Measurements from ENCODE around the gene SHISAL2B.
"Not testable (repeated sequence)": the region's sequence is repeated elsewhere in the genome, so short reads cannot be mapped to it uniquely, and the experiment has no call there.

Gene SHISAL2B

GRCh38 chr5:64690417-64691151 lies at the start of gene SHISAL2B:
TSS of gene SHISAL2B (plus strand) at chr5:64690503. CDS start at chr5:64690624, 121 bp downstream.
- H3K27me3 ChIP-seq (ENCODE audit: control insufficient read depth in 1 of 2, insufficient read depth in 2 of 2, low read length in 2 of 2), result peaks cover 8 to 10% of the 10 kb centered on the region in 2 donors
- H3K9me3 ChIP-seq (ENCODE audit: control insufficient read depth in 2 of 2, low read length in 2 of 2), result no peaks in the 10 kb centered on the region
- H3K27ac ChIP-seq (ENCODE audit: low read length), result no peak within 1 kb of the TSS
- H3K4me3 ChIP-seq (ENCODE audit: low read length in 2 of 2), result peak within 1 kb of the TSS in 1 of 2 donors; percentile 44
- H3K9ac ChIP-seq (ENCODE audit: low read length in 2 of 2), result no peak within 1 kb of the TSS
- no peaks in the 10 kb centered on the region for H3K36me3 ChIP-seq (ENCODE audit: control insufficient read depth in 2 of 2, insufficient read depth in 2 of 2, low read length in 2 of 2)
- peaks cover 8% of the 10 kb centered on the region for H3K4me1 ChIP-seq (ENCODE audit: control insufficient read depth, insufficient read depth, low read length)

GRCh38 chr5:64644831-64645230 lies 45.5 kb upstream of the SHISAL2B start:
- H3K9ac ChIP-seq (ENCODE audit: low read length in 2 of 2), result no peak overlapping the region
- no peaks in the 10 kb centered on the region for H3K9me3 ChIP-seq (ENCODE audit: control insufficient read depth in 2 of 2, low read length in 2 of 2)
- no peak overlapping the region for H3K4me3 ChIP-seq (ENCODE audit: low read length in 2 of 2)
- no peaks in the 10 kb centered on the region for H3K36me3 ChIP-seq (ENCODE audit: control insufficient read depth in 2 of 2, insufficient read depth in 2 of 2, low read length in 2 of 2)
- H3K27ac ChIP-seq (ENCODE audit: low read length), result no peak overlapping the region
- H3K4me1 ChIP-seq (ENCODE audit: control insufficient read depth, insufficient read depth, low read length), result no peaks in the 10 kb centered on the region
- no peaks in the 10 kb centered on the region for H3K27me3 ChIP-seq (ENCODE audit: control insufficient read depth in 1 of 2, insufficient read depth in 2 of 2, low read length in 2 of 2)

- Histone ChIP-seq H3K4me3 (ENCODE audit: low read length in 2 of 2) (no peak overlapping the region), H3K27ac (ENCODE audit: low read length) (no peak overlapping the region), H3K9me3 (ENCODE audit: control insufficient read depth in 2 of 2, low read length in 2 of 2) (no peaks in the 10 kb centered on the region), H3K9ac (ENCODE audit: low read length in 2 of 2) (no peak overlapping the region), H3K27me3 (ENCODE audit: control insufficient read depth in 1 of 2, insufficient read depth in 2 of 2, low read length in 2 of 2) (no peaks in the 10 kb centered on the region), H3K4me1 (ENCODE audit: control insufficient read depth, insufficient read depth, low read length) (no peaks in the 10 kb centered on the region), H3K36me3 (ENCODE audit: control insufficient read depth in 2 of 2, insufficient read depth in 2 of 2, low read length in 2 of 2) (no peaks in the 10 kb centered on the region)
Observed at GRCh38 chr5:64646169-64646568, 44.1 kb upstream of the SHISAL2B start.

GRCh38 chr5:64649512-64649911 lies 40.8 kb upstream of the SHISAL2B start:
- Histone ChIP-seq H3K36me3 (ENCODE audit: control insufficient read depth in 2 of 2, insufficient read depth in 2 of 2, low read length in 2 of 2) (no peaks in the 10 kb centered on the region), H3K27ac (ENCODE audit: low read length) (no peak overlapping the region), H3K9ac (ENCODE audit: low read length in 2 of 2) (no peak overlapping the region), H3K9me3 (ENCODE audit: control insufficient read depth in 2 of 2, low read length in 2 of 2) (no peaks in the 10 kb centered on the region), H3K4me1 (ENCODE audit: control insufficient read depth, insufficient read depth, low read length) (no peaks in the 10 kb centered on the region), H3K4me3 (ENCODE audit: low read length in 2 of 2) (no peak overlapping the region), H3K27me3 (ENCODE audit: control insufficient read depth in 1 of 2, insufficient read depth in 2 of 2, low read length in 2 of 2) (no peaks in the 10 kb centered on the region)

DNA sequence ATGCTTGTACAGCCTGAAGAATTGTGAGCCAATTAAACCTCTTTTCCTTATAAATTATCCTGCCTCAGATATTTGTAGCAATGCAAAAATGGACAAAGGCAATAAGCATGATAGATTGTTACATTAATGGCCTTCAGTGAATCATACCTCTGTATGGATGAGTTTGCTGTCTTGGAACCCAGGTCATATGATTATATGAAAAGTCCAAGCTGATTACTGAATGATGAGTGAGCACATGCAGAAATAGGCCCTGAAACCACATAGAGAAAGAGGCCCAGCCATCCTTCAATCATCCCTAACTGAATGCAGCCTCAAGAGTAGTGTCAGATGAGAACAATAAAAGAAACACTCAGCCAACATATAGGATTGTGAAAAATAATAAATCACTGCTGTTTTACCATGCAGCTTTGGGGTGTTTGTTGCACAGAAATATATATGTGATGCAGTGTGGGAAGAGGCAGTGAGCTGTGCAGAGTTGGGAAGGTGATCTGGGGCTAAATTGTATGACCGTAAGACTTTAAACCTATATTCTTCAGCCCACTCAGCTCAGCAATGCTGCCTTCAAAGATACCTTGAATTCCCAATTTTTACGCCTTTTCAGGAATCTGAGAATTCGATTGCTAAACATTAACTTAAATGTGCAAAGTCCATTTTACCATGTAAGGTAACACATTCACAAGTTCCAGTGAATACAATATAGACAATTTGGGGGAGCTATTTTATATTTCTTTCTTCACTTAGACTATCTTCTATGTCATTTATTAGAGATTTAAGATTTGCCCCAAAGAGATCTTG lies 36.3 kb upstream of the SHISAL2B start:
- Histone ChIP-seq H3K4me3 (ENCODE audit: low read length in 2 of 2) (no peak overlapping the region), H3K27ac (ENCODE audit: low read length) (no peak overlapping the region), H3K27me3 (ENCODE audit: control insufficient read depth in 1 of 2, insufficient read depth in 2 of 2, low read length in 2 of 2) (no peaks in the 10 kb centered on the region), H3K9ac (ENCODE audit: low read length in 2 of 2) (no peak overlapping the region), H3K36me3 (ENCODE audit: control insufficient read depth in 2 of 2, insufficient read depth in 2 of 2, low read length in 2 of 2) (no peaks in the 10 kb centered on the region), H3K4me1 (ENCODE audit: control insufficient read depth, insufficient read depth, low read length) (no peaks in the 10 kb centered on the region), H3K9me3 (ENCODE audit: control insufficient read depth in 2 of 2, low read length in 2 of 2) (no peaks in the 10 kb centered on the region)

DNA sequence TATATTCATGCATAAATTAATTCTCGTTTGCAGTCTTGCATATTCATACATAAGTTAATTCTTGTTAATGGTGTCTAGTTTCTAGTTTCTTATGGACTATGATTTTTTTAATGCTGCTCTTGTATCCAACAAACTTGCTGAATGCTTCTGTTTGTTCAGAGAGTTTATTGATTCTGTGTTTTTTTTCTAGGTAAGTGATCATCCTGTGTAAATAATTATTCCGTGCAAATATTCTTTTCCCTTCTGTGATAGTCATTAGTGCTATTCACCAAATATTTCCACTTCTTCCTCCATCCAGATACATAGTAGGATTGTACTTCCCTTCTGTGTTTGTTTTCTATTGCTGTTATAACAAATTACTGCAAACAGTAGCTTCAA lies 35.8 kb upstream of the SHISAL2B start:
- Histone ChIP-seq H3K36me3 (ENCODE audit: control insufficient read depth in 2 of 2, insufficient read depth in 2 of 2, low read length in 2 of 2) (no peaks in the 10 kb centered on the region), H3K27me3 (ENCODE audit: control insufficient read depth in 1 of 2, insufficient read depth in 2 of 2, low read length in 2 of 2) (no peaks in the 10 kb centered on the region), H3K4me3 (ENCODE audit: low read length in 2 of 2) (no peak overlapping the region), H3K27ac (ENCODE audit: low read length) (no peak overlapping the region), H3K4me1 (ENCODE audit: control insufficient read depth, insufficient read depth, low read length) (no peaks in the 10 kb centered on the region), H3K9ac (ENCODE audit: low read length in 2 of 2) (no peak overlapping the region), H3K9me3 (ENCODE audit: control insufficient read depth in 2 of 2, low read length in 2 of 2) (no peaks in the 10 kb centered on the region)

DNA sequence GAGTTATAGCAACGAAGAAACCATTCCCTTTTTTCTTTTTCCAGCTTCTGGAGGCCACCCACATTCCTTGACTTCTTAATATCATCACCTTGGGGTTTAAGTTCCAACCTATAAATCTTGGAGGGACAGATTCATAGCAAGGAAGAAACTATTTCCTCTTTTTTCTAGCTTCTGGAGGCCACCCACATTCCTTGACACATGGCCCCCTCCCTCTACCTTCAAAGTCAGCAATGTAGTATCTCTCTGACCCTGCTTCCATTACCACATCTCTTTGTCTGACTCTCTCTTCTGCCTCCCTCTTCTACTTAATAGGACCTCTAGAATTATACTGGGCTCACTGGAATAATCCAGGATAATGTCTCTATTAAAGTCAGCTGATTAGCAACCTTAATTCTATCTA lies 34.7 kb upstream of the SHISAL2B start:
- Histone ChIP-seq H3K27me3 (ENCODE audit: control insufficient read depth in 1 of 2, insufficient read depth in 2 of 2, low read length in 2 of 2) (no peaks in the 10 kb centered on the region), H3K36me3 (ENCODE audit: control insufficient read depth in 2 of 2, insufficient read depth in 2 of 2, low read length in 2 of 2) (no peaks in the 10 kb centered on the region), H3K27ac (ENCODE audit: low read length) (no peak overlapping the region), H3K4me1 (ENCODE audit: control insufficient read depth, insufficient read depth, low read length) (no peaks in the 10 kb centered on the region), H3K9ac (ENCODE audit: low read length in 2 of 2) (no peak overlapping the region), H3K4me3 (ENCODE audit: low read length in 2 of 2) (no peak overlapping the region), H3K9me3 (ENCODE audit: control insufficient read depth in 2 of 2, low read length in 2 of 2) (no peaks in the 10 kb centered on the region)

DNA sequence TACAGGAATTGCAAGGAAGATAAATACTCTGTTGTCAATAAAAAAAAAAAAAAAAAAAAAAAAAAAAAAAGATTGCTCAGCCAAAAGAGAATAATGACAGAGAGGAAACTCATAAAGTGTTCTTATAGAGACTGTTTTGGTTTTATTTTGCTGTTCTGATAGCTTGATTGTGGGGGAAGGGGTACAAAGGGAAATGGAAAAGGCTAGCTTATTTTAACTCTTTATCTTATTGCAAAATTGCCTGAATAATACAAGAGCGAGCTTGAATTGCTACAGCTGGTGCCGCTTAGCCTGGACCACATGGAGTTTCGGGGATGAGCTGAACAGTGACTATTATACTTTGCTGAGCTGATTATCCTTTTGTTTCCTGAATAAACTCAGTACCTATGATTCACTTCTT lies 31.0 kb upstream of the SHISAL2B start:
- no peak overlapping the region for H3K4me3 ChIP-seq (ENCODE audit: low read length in 2 of 2)
- no peaks in the 10 kb centered on the region for H3K4me1 ChIP-seq (ENCODE audit: control insufficient read depth, insufficient read depth, low read length)
- H3K27ac ChIP-seq (ENCODE audit: low read length), result no peak overlapping the region
- no peaks in the 10 kb centered on the region for H3K27me3 ChIP-seq (ENCODE audit: control insufficient read depth in 1 of 2, insufficient read depth in 2 of 2, low read length in 2 of 2)
- H3K9ac ChIP-seq (ENCODE audit: low read length in 2 of 2), result no peak overlapping the region
- no peaks in the 10 kb centered on the region for H3K36me3 ChIP-seq (ENCODE audit: control insufficient read depth in 2 of 2, insufficient read depth in 2 of 2, low read length in 2 of 2)
- H3K9me3 ChIP-seq (ENCODE audit: control insufficient read depth in 2 of 2, low read length in 2 of 2), result no peaks in the 10 kb centered on the region

DNA sequence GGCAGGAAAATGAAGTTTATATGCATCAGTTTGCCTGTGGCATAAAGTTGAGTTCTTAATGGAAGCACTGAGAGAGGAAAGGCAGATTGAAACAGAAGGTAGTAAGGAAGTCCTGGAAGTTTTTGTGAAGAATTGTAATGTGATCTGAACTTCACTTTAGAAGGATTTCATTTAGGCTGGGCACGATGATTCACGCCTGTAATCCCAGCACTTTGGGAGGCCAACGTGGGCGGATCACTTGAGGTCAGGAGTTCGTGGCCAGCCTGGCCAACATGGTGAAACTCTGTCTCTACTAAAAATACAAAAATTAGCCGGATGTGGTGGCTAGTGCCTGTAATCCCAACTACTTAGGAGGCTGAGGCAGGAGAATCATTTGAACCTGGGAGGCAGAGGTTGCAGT lies 27.1 kb upstream of the SHISAL2B start:
- H3K4me3 ChIP-seq (ENCODE audit: low read length in 2 of 2); H3K4me1 ChIP-seq (ENCODE audit: control insufficient read depth, insufficient read depth, low read length); H3K36me3 ChIP-seq (ENCODE audit: control insufficient read depth in 2 of 2, insufficient read depth in 2 of 2, low read length in 2 of 2); H3K9ac ChIP-seq (ENCODE audit: low read length in 2 of 2); H3K27ac ChIP-seq (ENCODE audit: low read length); H3K27me3 ChIP-seq (ENCODE audit: control insufficient read depth in 1 of 2, insufficient read depth in 2 of 2, low read length in 2 of 2); H3K9me3 ChIP-seq (ENCODE audit: control insufficient read depth in 2 of 2, low read length in 2 of 2): not testable (repeated sequence)

- Histone ChIP-seq H3K36me3 (ENCODE audit: control insufficient read depth in 2 of 2, insufficient read depth in 2 of 2, low read length in 2 of 2) (no peaks in the 10 kb centered on the region), H3K27me3 (ENCODE audit: control insufficient read depth in 1 of 2, insufficient read depth in 2 of 2, low read length in 2 of 2) (no peaks in the 10 kb centered on the region), H3K4me3 (ENCODE audit: low read length in 2 of 2) (no peak overlapping the region), H3K4me1 (ENCODE audit: control insufficient read depth, insufficient read depth, low read length) (no peaks in the 10 kb centered on the region), H3K27ac (ENCODE audit: low read length) (no peak overlapping the region), H3K9me3 (ENCODE audit: control insufficient read depth in 2 of 2, low read length in 2 of 2) (no peaks in the 10 kb centered on the region), H3K9ac (ENCODE audit: low read length in 2 of 2) (no peak overlapping the region)
Observed at GRCh38 chr5:64665243-64665642, 25.1 kb upstream of the SHISAL2B start.

GRCh38 chr5:64666078-64666477 lies 24.2 kb upstream of the SHISAL2B start:
- no peak overlapping the region for H3K4me3 ChIP-seq (ENCODE audit: low read length in 2 of 2)
- H3K9me3 ChIP-seq (ENCODE audit: control insufficient read depth in 2 of 2, low read length in 2 of 2), result no peaks in the 10 kb centered on the region
- no peak overlapping the region for H3K9ac ChIP-seq (ENCODE audit: low read length in 2 of 2)
- H3K4me1 ChIP-seq (ENCODE audit: control insufficient read depth, insufficient read depth, low read length), result no peaks in the 10 kb centered on the region
- H3K27me3 ChIP-seq (ENCODE audit: control insufficient read depth in 1 of 2, insufficient read depth in 2 of 2, low read length in 2 of 2), result no peaks in the 10 kb centered on the region
- H3K27ac ChIP-seq (ENCODE audit: low read length), result no peak overlapping the region
- H3K36me3 ChIP-seq (ENCODE audit: control insufficient read depth in 2 of 2, insufficient read depth in 2 of 2, low read length in 2 of 2), result no peaks in the 10 kb centered on the region
